ENCODE data around the gene COL15A1.

The COL15A1 gene

GRCh38 chr9:99037769-99038483, 94.2 kb downstream of the COL15A1 start:
- no peak for DNase-seq (ENCODE audit: low spot score)

- DNase-seq (ENCODE audit: low spot score) = no peak
These were observed 94.7 kb downstream of the COL15A1 start for GRCh38 chr9:99038484-99038820.

- DNase-seq (ENCODE audit: low spot score) = no peak
These were observed 95.9 kb downstream of the COL15A1 start for GRCh38 chr9:99039505-99040182.

- DNase-seq (ENCODE audit: low spot score) = no peak
These were observed 96.7 kb downstream of the COL15A1 start for GRCh38 chr9:99040251-99040900.

- peak; percentile 73 for DNase-seq (ENCODE audit: low spot score)
These were observed 97.3 kb downstream of the COL15A1 start for GRCh38 chr9:99040911-99041582.

- DNase-seq (ENCODE audit: low spot score) = no peak
These were observed 97.9 kb downstream of the COL15A1 start for GRCh38 chr9:99041618-99042017.

- DNase-seq (ENCODE audit: low spot score) = no peak
These were observed 98.9 kb downstream of the COL15A1 start for GRCh38 chr9:99042620-99043019.

- no peak for DNase-seq (ENCODE audit: low spot score)
These were observed 101.1 kb downstream of the COL15A1 start for GRCh38 chr9:99044827-99045226.

GRCh38 chr9:99046068-99046467, 102.4 kb downstream of the COL15A1 start:
- no peak for DNase-seq (ENCODE audit: low spot score)

GRCh38 chr9:99046542-99047071, 102.9 kb downstream of the COL15A1 start:
- DNase-seq (ENCODE audit: low spot score) = no peak

GRCh38 chr9:99049228-99049627, 105.5 kb downstream of the COL15A1 start:
- no peak for DNase-seq (ENCODE audit: low spot score)

- DNase-seq (ENCODE audit: low spot score) = no peak
These were observed 105.9 kb downstream of the COL15A1 start for GRCh38 chr9:99049641-99050040.

- no peak for DNase-seq (ENCODE audit: low spot score)
These were observed 106.7 kb downstream of the COL15A1 start for GRCh38 chr9:99050292-99050911.

GRCh38 chr9:99050924-99051323, 107.2 kb downstream of the COL15A1 start:
- DNase-seq (ENCODE audit: low spot score) = no peak

- DNase-seq (ENCODE audit: low spot score) = no peak
These were observed 107.7 kb downstream of the COL15A1 start for GRCh38 chr9:99051406-99051805.

GRCh38 chr9:99051851-99052250, 108.1 kb downstream of the COL15A1 start:
- no peak for DNase-seq (ENCODE audit: low spot score)

- DNase-seq (ENCODE audit: low spot score) = no peak
These were observed 109.4 kb downstream of the COL15A1 start for GRCh38 chr9:99052815-99053715.

- DNase-seq (ENCODE audit: low spot score) = no peak
These were observed 110.9 kb downstream of the COL15A1 start for GRCh38 chr9:99054581-99054980.

GRCh38 chr9:99055384-99055783, 111.7 kb downstream of the COL15A1 start:
- no peak for DNase-seq (ENCODE audit: low spot score)

- no peak for DNase-seq (ENCODE audit: low spot score)
These were observed 112.5 kb downstream of the COL15A1 start for GRCh38 chr9:99056186-99056585.
